Keratinocyte (primary cell): ENCODE results near the gene CEP85L. TPM values are rescaled to one million over a fixed set of nuclear protein-coding genes. Genes with fewer than 3 reads are reported as not detected.

Experiments used
- DNase-seq: peaks from one replicate; pipeline ENCODE4 v3.0.0-alpha.2; 2011; ENCODE audit warnings: low read depth, missing footprints, low spot score
- FAIRE-seq: peaks from 2 replicates; lab custom pipeline; 2011; peaks lifted over from hg19 to GRCh38; lab: Jason Lieb, UNC
- H2AFZ ChIP-seq: 2 replicates; pipeline ENCODE4 v1.6.0; 2012; ENCODE audit warnings: low read length, control low read depth, inconsistent platforms; ENCODE audit not compliant: control insufficient read depth
- H3K27ac ChIP-seq: 2 replicates; pipeline ENCODE4 v1.5.1; 2011; ENCODE audit warnings: low read length; ENCODE audit not compliant: control insufficient read depth, insufficient read depth
- H3K27me3 ChIP-seq: 3 replicates; pipeline ENCODE4 v1.6.0; 2011; ENCODE audit warnings: low read length; ENCODE audit not compliant: control insufficient read depth, insufficient read depth; ENCODE audit errors: extremely low read depth
- H3K36me3 ChIP-seq, 2 experiments: 2 replicates in 1 of 2; 3 replicates in 1 of 2; pipeline ENCODE4 v1.5.1; 2011; ENCODE audit warnings: low read length in 2 of 2, mild to moderate bottlenecking in 1 of 2; ENCODE audit not compliant: control insufficient read depth in 2 of 2, insufficient read depth in 2 of 2; ENCODE audit errors: extremely low read depth in 1 of 2
- H3K4me1 ChIP-seq: 3 replicates; pipeline ENCODE4 v1.5.1; 2011; ENCODE audit warnings: low read length; ENCODE audit not compliant: control insufficient read depth, insufficient read depth; ENCODE audit errors: extremely low read depth
- H3K4me2 ChIP-seq: 3 replicates; pipeline ENCODE4 v1.6.0; 2011; ENCODE audit warnings: low read depth, low read length; ENCODE audit not compliant: control insufficient read depth, insufficient read depth; ENCODE audit errors: extremely low read depth
- H3K4me3 ChIP-seq, 3 experiments: fragments of 200-600 bp in 1 of 3; sonication (generic) in 1 of 3; 2 replicates in 2 of 3; 3 replicates in 1 of 3; pipeline ENCODE4 v1.5.1; 2011 to 2016; ENCODE audit warnings: low read length in 3 of 3, mild to moderate bottlenecking in 3 of 3, control low read depth in 2 of 3, inconsistent platforms in 1 of 3, low read depth in 1 of 3, mixed read lengths in 1 of 3, mixed run types in 1 of 3, moderate library complexity in 1 of 3; ENCODE audit not compliant: control insufficient read depth in 2 of 3, insufficient read depth in 2 of 3; ENCODE audit errors: extremely low read depth in 1 of 3
- H3K79me2 ChIP-seq: 2 replicates; pipeline ENCODE4 v1.6.0; 2012; ENCODE audit warnings: low read length; ENCODE audit not compliant: control insufficient read depth, insufficient read depth
- H3K9ac ChIP-seq: 3 replicates; pipeline ENCODE4 v1.6.0; 2011; ENCODE audit warnings: low read length; ENCODE audit not compliant: control insufficient read depth, insufficient read depth; ENCODE audit errors: extremely low read depth
- H3K9me1 ChIP-seq: 3 replicates; pipeline ENCODE4 v1.6.0; 2011; ENCODE audit warnings: low read length; ENCODE audit not compliant: control insufficient read depth, insufficient read depth; ENCODE audit errors: extremely low read depth
- H3K9me3 ChIP-seq: 2 replicates; pipeline ENCODE4 v1.5.1; 2012; ENCODE audit warnings: low read depth, low read length; ENCODE audit not compliant: control insufficient read depth
- H4K20me1 ChIP-seq: 3 replicates; pipeline ENCODE4 v1.6.0; 2011; ENCODE audit warnings: low read length; ENCODE audit not compliant: control insufficient read depth, insufficient read depth; ENCODE audit errors: extremely low read depth
- EZH2 ChIP-seq: IDR thresholded peaks from one replicate; pipeline ENCODE4 v1.6.1; 2012; ENCODE audit warnings: inconsistent platforms, mild to moderate bottlenecking, low read length, moderate library complexity
- dilution Hi-C: fragments of 300-500 bp; cut with MboI; formaldehyde crosslinking; loops from one replicate; pipeline ENCODE4 v1.7.0; 2020; ENCODE audit warnings: low sequenced_read_pairs; ENCODE audit not compliant: extremely low pct_ligation_motif_present
- polyA plus RNA-seq, 5 experiments: library from polyadenylated mRNA; depleted of rRNA in 3 of 5; stranded (reverse) in 3 of 5; stranded (forward) in 1 of 5; unstranded in 1 of 5; fragments of >200 nt; gene quantifications; 1 replicate in 1 of 5; 2 replicates in 3 of 5; 3 replicates in 1 of 5; pipeline versions ENCODE4 v1.2.1 to v1.2.3, GENCODE V29; 2011 to 2012; ENCODE audit warnings: missing spikeins in 2 of 5, low read depth in 1 of 5, low replicate concordance in 1 of 5
- TF ChIP-seq, protein P1 (sequence below), 3 experiments: IDR thresholded peaks in 1 of 3; conservative IDR thresholded peaks in 1 of 3; optimal IDR thresholded peaks in 1 of 3; 2 replicates in 2 of 3; 3 replicates in 1 of 3; pipeline versions ENCODE3 to v1.5.1; 2011; ENCODE audit warnings: low read length in 3 of 3, mild to moderate bottlenecking in 3 of 3, moderate library complexity in 2 of 3, control low read depth in 1 of 3, inconsistent platforms in 1 of 3; ENCODE audit not compliant: insufficient read depth in 2 of 3; ENCODE audit errors: extremely low read depth in 1 of 3

Gene CEP85L
- polyA plus RNA-seq, 1 donor (not counting 4 experiments of a cell fraction or from before 2014, with no cell fraction given): 3.5 TPM

GRCh38 chr6:118464620-118465019 is 186.8 kb downstream of the CEP85L start:
- Histone ChIP-seq H3K4me2 (no peak overlapping the region), H3K4me1 (no peaks in the 10 kb centered on the region), H3K9ac (no peak overlapping the region), H2AFZ (no peak overlapping the region), H3K9me1 (no peaks in the 10 kb centered on the region), H3K9me3 (no peaks in the 10 kb centered on the region), H3K79me2 (no peaks in the 10 kb centered on the region), H3K36me3 (no peaks in the 10 kb centered on the region), H3K4me3 (no peak overlapping the region), H4K20me1 (no peaks in the 10 kb centered on the region), H3K27ac (no peak overlapping the region), H3K27me3 (no peaks in the 10 kb centered on the region)
- no peak for FAIRE-seq
- dilution Hi-C loops: no loop called here
- TF ChIP-seq, protein P1, sequence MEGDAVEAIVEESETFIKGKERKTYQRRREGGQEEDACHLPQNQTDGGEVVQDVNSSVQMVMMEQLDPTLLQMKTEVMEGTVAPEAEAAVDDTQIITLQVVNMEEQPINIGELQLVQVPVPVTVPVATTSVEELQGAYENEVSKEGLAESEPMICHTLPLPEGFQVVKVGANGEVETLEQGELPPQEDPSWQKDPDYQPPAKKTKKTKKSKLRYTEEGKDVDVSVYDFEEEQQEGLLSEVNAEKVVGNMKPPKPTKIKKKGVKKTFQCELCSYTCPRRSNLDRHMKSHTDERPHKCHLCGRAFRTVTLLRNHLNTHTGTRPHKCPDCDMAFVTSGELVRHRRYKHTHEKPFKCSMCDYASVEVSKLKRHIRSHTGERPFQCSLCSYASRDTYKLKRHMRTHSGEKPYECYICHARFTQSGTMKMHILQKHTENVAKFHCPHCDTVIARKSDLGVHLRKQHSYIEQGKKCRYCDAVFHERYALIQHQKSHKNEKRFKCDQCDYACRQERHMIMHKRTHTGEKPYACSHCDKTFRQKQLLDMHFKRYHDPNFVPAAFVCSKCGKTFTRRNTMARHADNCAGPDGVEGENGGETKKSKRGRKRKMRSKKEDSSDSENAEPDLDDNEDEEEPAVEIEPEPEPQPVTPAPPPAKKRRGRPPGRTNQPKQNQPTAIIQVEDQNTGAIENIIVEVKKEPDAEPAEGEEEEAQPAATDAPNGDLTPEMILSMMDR (optimal IDR thresholded peaks at IDR 0.05 in 1 of 3, IDR thresholded peaks at IDR 0.05 in 1 of 3, conservative IDR thresholded peaks at IDR 0.05 in 1 of 3; ENCODE audit: extremely low read depth in 1 of 3, insufficient read depth in 2 of 3, low read length in 3 of 3): no peak
- DNase-seq: no peak

- H3K4me1 ChIP-seq: no peaks in the 10 kb centered on the region
- no peak overlapping the region for H3K9ac ChIP-seq
- DNase-seq (no peak), FAIRE-seq (no peak)
- no peaks in the 10 kb centered on the region for H3K79me2 ChIP-seq
- no peak overlapping the region for H3K4me2 ChIP-seq
- no peaks in the 10 kb centered on the region for H4K20me1 ChIP-seq
- no peaks in the 10 kb centered on the region for H3K9me1 ChIP-seq
- no peak overlapping the region for H3K4me3 ChIP-seq
- no peak for TF ChIP-seq EZH2
- TF ChIP-seq, protein P1 (optimal IDR thresholded peaks at IDR 0.05 in 1 of 3, IDR thresholded peaks at IDR 0.05 in 1 of 3, conservative IDR thresholded peaks at IDR 0.05 in 1 of 3; ENCODE audit: extremely low read depth in 1 of 3, insufficient read depth in 2 of 3, low read length in 3 of 3): no peak
- no peaks in the 10 kb centered on the region for H3K36me3 ChIP-seq
- H3K9me3 ChIP-seq: no peaks in the 10 kb centered on the region
- no peak overlapping the region for H2AFZ ChIP-seq
- H3K27me3 ChIP-seq: no peaks in the 10 kb centered on the region
- dilution Hi-C loops: no loop called here
- H3K27ac ChIP-seq: no peak overlapping the region
Observed at GRCh38 chr6:118460958-118461470, 190.4 kb downstream of the CEP85L start.
